Measurements from ENCODE around the gene MED6.
A peak's percentile ranks its signal among the peaks of the same experiment; 100 is the strongest.

MED6 gene

GRCh38 chr14:70597731-70598130 is 2.7 kb downstream of the MED6 start:
- peak in 1 of 2 experiments; percentile 7 for DNase-seq

- DNase-seq, result no peak
Observed at GRCh38 chr14:70595443-70596185, 4.8 kb downstream of the MED6 start.

- no peak for DNase-seq
Observed at GRCh38 chr14:70594461-70594860, 6.0 kb downstream of the MED6 start.

- DNase-seq, result peak in 1 of 2 experiments; percentile 7
Observed at GRCh38 chr14:70585231-70585630, 15.2 kb downstream of the MED6 start.

- DNase-seq, result no peak
Observed at GRCh38 chr14:70576891-70577290, 23.6 kb downstream of the MED6 start.

GRCh38 chr14:70573050-70573449 is 27.4 kb downstream of the MED6 start:
- DNase-seq, result no peak

- DNase-seq, result no peak
Observed at GRCh38 chr14:70571139-70571538, 29.3 kb downstream of the MED6 start.

- DNase-seq, result peak; percentile 21 to 48
Observed at GRCh38 chr14:70567791-70568190, 32.7 kb downstream of the MED6 start.

- DNase-seq, result no peak
Observed at GRCh38 chr14:70563869-70564268, 36.6 kb downstream of the MED6 start.

GRCh38 chr14:70563417-70563816 is 37.0 kb downstream of the MED6 start:
- no peak for DNase-seq

- no peak for DNase-seq
Observed at GRCh38 chr14:70558356-70558755, 42.1 kb downstream of the MED6 start.

GRCh38 chr14:70555890-70556289 is 44.6 kb downstream of the MED6 start:
- DNase-seq, result no peak

GRCh38 chr14:70538087-70538486 is 62.4 kb downstream of the MED6 start:
- no peak for DNase-seq

- no peak for DNase-seq
Observed at GRCh38 chr14:70536830-70537229, 63.6 kb downstream of the MED6 start.

GRCh38 chr14:70534904-70535303 is 65.6 kb downstream of the MED6 start, which contains the start of gene ADAM20:
Gene ADAM20 (minus strand): TSS chr14:70535004. CDS start chr14:70524757, 10,247 bp downstream.
- no peak for DNase-seq
